Measurements from ENCODE around the gene GCDH.

- TF ChIP-seq ZC3H10 (CRISPR knock-in tag; IDR thresholded peaks at IDR 0.05) (no peak), RARB (CRISPR knock-in tag; IDR thresholded peaks at IDR 0.05) (no peak), CREB5 (CRISPR knock-in tag; IDR thresholded peaks at IDR 0.05; ENCODE audit: low read depth) (no peak), OSR1 (CRISPR knock-in tag; IDR thresholded peaks at IDR 0.05) (no peak), CSDC2 (CRISPR knock-in tag; IDR thresholded peaks at IDR 0.05) (no peak)
Measured at GRCh38 chr19:12907166-12907565, 16.2 kb downstream of the GCDH start.
